ENCODE results near the gene LRRTM2.

Gene LRRTM2

DNA sequence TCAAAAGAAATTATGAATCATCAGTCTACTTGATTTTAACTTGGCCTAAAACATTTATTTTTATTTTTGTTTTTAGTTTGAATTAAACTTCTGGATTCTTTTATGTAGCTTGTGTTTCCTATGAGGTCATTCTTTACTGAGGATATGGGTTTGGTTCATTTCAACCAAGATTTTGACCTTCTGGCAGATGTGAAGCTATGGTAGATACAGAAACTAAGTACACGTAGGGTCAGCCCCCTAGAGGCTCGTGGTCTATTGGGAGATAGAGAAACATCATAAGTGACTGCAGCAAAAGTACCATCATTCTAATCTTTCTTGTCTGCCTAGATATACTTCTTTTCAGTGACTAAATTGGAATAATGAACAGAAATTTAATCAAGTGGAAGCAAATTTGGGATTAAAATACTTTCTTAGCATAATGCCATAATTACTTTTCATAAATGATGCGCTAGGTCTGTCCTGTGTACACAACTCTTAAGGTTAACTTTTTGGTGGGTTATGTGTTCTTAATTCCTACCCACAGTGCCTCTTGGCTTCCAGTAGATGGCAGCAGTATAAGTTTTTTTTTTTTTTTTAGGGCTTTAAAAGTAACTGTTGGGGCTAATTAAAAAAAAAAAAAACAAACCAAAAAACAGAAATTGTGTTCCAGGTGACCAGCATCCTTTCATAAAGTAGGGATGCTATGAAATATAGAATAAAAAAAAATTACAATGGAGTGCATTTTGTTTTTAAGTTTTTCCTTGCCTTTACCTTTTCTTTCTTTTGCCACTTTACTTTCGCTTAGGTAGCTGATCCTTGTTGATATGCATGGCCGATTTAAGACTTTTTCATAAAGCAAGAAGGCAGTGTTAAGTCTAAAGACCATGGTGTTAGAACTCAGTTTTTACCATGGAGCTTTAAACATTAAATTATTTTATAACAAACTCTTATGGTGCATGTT, 49.9 kb downstream of the LRRTM2 start:
- TF ChIP-seq, protein P1, sequence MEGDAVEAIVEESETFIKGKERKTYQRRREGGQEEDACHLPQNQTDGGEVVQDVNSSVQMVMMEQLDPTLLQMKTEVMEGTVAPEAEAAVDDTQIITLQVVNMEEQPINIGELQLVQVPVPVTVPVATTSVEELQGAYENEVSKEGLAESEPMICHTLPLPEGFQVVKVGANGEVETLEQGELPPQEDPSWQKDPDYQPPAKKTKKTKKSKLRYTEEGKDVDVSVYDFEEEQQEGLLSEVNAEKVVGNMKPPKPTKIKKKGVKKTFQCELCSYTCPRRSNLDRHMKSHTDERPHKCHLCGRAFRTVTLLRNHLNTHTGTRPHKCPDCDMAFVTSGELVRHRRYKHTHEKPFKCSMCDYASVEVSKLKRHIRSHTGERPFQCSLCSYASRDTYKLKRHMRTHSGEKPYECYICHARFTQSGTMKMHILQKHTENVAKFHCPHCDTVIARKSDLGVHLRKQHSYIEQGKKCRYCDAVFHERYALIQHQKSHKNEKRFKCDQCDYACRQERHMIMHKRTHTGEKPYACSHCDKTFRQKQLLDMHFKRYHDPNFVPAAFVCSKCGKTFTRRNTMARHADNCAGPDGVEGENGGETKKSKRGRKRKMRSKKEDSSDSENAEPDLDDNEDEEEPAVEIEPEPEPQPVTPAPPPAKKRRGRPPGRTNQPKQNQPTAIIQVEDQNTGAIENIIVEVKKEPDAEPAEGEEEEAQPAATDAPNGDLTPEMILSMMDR (conservative IDR thresholded peaks at IDR 0.05; ENCODE audit: control insufficient read depth, insufficient read depth, low read depth, low read length) = peak; percentile 70
- peak; percentile 44 for DNase-seq (ENCODE audit: low read depth)
- no peak overlapping the region for H3K4me3 ChIP-seq (ENCODE audit: control insufficient read depth, low read depth, low read length)

DNA sequence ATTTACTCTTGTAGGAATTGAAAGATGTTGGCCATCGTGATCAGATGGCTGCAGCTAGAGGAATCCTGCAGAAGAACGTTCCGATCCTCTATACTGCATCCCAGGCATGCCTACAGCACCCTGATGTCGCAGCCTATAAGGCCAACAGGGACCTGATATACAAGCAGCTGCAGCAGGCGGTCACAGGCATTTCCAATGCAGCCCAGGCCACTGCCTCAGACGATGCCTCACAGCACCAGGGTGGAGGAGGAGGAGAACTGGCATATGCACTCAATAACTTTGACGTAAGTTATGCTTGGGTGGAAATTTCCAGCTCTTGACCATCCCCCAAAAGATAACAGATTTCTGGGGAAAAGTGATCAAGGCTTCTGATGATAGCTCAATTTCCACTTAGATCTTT, 50.6 kb downstream of the LRRTM2 start:
- TF ChIP-seq, protein P1 (conservative IDR thresholded peaks at IDR 0.05; ENCODE audit: control insufficient read depth, insufficient read depth, low read depth, low read length) = no peak
- no peak for DNase-seq (ENCODE audit: low read depth)
- H3K4me3 ChIP-seq (ENCODE audit: control insufficient read depth, low read depth, low read length) = no peak overlapping the region

DNA sequence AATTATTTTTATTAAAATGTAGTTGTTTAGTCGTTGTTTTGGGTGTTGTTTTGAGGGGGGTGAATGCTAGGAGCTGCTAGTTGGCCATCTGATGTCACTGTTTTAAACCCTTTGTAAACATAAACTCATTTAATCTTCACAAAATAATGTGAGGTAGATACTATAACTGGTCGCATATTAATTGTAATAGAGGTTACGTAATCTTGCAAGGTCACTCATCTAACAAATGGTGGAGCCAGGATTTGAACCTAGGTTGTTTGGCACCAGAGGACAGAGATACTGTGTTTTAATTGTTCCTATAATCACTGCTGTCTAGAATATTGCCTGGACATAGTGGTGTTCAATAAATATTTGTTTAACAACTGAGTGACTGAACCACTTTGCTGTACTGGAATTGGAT, 54.4 kb downstream of the LRRTM2 start:
- no peak overlapping the region for H3K4me3 ChIP-seq (ENCODE audit: control insufficient read depth, low read depth, low read length)
- TF ChIP-seq, protein P1 (conservative IDR thresholded peaks at IDR 0.05; ENCODE audit: control insufficient read depth, insufficient read depth, low read depth, low read length) = no peak
- DNase-seq (ENCODE audit: low read depth) = no peak

- no peak for DNase-seq (ENCODE audit: low read depth)
- H3K4me3 ChIP-seq (ENCODE audit: control insufficient read depth, low read depth, low read length) = no peak overlapping the region
- TF ChIP-seq, protein P1 (conservative IDR thresholded peaks at IDR 0.05; ENCODE audit: control insufficient read depth, insufficient read depth, low read depth, low read length) = no peak
Observed at GRCh38 chr5:138819081-138819480, 56.1 kb downstream of the LRRTM2 start.

Measured in fibroblast of mammary gland (primary cell).